H1 (cell line): Measurements from ENCODE around the gene FOXO6. TPM values are rescaled to one million over a fixed set of nuclear protein-coding genes. Genes with fewer than 3 reads are reported as not detected.

Source experiments
- CTCF ChIA-PET: fragments of 300-600 bp; sonication (Branson Sonifier 250); formaldehyde crosslinking; loops from one replicate; lab custom pipeline; 2021; ENCODE audit not compliant: partially characterized antibody; lab: Charles Lee
- POLR2A ChIA-PET: fragments of 300-600 bp; sonication (Branson Sonifier 250); formaldehyde crosslinking; loops from one replicate; lab custom pipeline; 2021; ENCODE audit warnings: inconsistent platforms; ENCODE audit not compliant: partially characterized antibody; lab: Charles Lee
- DNase-seq, 2 experiments: peaks; one replicate each; pipeline versions ENCODE4 v3.0.0 to v3.0.0-alpha.2; 2010 to 2022; ENCODE audit warnings: low spot score in 2 of 2, low read depth in 1 of 2, mixed read lengths in 1 of 2
- FAIRE-seq: peaks from 2 replicates; lab custom pipeline; 2011; peaks lifted over from hg19 to GRCh38; lab: Jason Lieb, UNC
- H2AFZ ChIP-seq: 2 replicates; pipeline ENCODE4 v1.8.1; 2012; ENCODE audit warnings: low read length, inconsistent platforms
- H2AK5ac ChIP-seq: 2 replicates; pipeline ENCODE4 v1.6.1; 2013; ENCODE audit warnings: low read depth, low read length
- H2BK120ac ChIP-seq: replicated peaks from 2 replicates; pipeline ENCODE3; 2013; ENCODE audit warnings: low read depth, low read length, inconsistent platforms
- H2BK12ac ChIP-seq: 2 replicates; pipeline ENCODE4 v1.6.1; 2013; ENCODE audit warnings: low read depth, low read length
- H2BK15ac ChIP-seq: 2 replicates; pipeline ENCODE4 v1.6.1; 2013; ENCODE audit warnings: low read length
- H2BK20ac ChIP-seq: 2 replicates; pipeline ENCODE4 v1.6.1; 2013; ENCODE audit warnings: low read length
- H2BK5ac ChIP-seq: 2 replicates; pipeline ENCODE4 v1.6.1; 2013; ENCODE audit warnings: low read depth, low read length
- H3K14ac ChIP-seq: 2 replicates; pipeline ENCODE4 v1.6.1; 2013; ENCODE audit warnings: inconsistent platforms; ENCODE audit not compliant: insufficient read length
- H3K18ac ChIP-seq: 2 replicates; pipeline ENCODE4 v1.6.1; 2013; ENCODE audit warnings: low read length; ENCODE audit errors: extremely low read depth
- H3K23ac ChIP-seq: 2 replicates; pipeline ENCODE4 v1.6.1; 2013; ENCODE audit warnings: inconsistent platforms; ENCODE audit not compliant: insufficient read length
- H3K23me2 ChIP-seq: 2 replicates; pipeline ENCODE4 v1.6.1; 2013; ENCODE audit warnings: low read depth, low read length
- H3K27ac ChIP-seq: 2 replicates; pipeline ENCODE4 v1.6.1; 2011; ENCODE audit warnings: low read depth, low read length, inconsistent platforms
- H3K27me3 ChIP-seq, 4 experiments: replicated peaks in 1 of 4; 1 replicate in 1 of 4; 2 replicates in 3 of 4; pipeline versions ENCODE4 v1.6.1 to v1.8.1; 2011 to 2013; ENCODE audit warnings: low read length in 3 of 4, mild to moderate bottlenecking in 3 of 4, inconsistent platforms in 2 of 4, mixed read lengths in 2 of 4, moderate library complexity in 1 of 4; ENCODE audit not compliant: control insufficient read depth in 3 of 4, insufficient read depth in 3 of 4; ENCODE audit errors: extremely low read depth in 1 of 4
- H3K36me3 ChIP-seq, 4 experiments: 2 replicates each; pipeline versions ENCODE4 v1.6.1 to v1.8.1; 2011 to 2013; ENCODE audit warnings: mild to moderate bottlenecking in 4 of 4, low read length in 3 of 4, moderate library complexity in 2 of 4, control low read depth in 1 of 4, inconsistent platforms in 1 of 4; ENCODE audit not compliant: insufficient read depth in 4 of 4, control insufficient read depth in 2 of 4
- H3K4ac ChIP-seq: replicated peaks from 2 replicates; pipeline ENCODE3; 2013; ENCODE audit warnings: low read length, low read depth, mixed read lengths, inconsistent platforms; ENCODE audit not compliant: insufficient read length
- H3K4me1 ChIP-seq, 4 experiments: replicated peaks in 1 of 4; 1 replicate in 1 of 4; 2 replicates in 3 of 4; pipeline versions ENCODE4 v1.6.1 to v1.8.1; 2011 to 2013; ENCODE audit warnings: low read length in 3 of 4, inconsistent platforms in 2 of 4, mixed read lengths in 1 of 4; ENCODE audit not compliant: insufficient read depth in 4 of 4, control insufficient read depth in 3 of 4
- H3K4me2 ChIP-seq, 2 experiments: 2 replicates each; pipeline versions ENCODE4 v1.6.1 to v1.8.1; 2011 to 2013; ENCODE audit warnings: low read depth in 2 of 2, low read length in 2 of 2, control low read depth in 1 of 2, inconsistent platforms in 1 of 2, mild to moderate bottlenecking in 1 of 2; ENCODE audit not compliant: insufficient read depth in 1 of 2
- H3K4me3 ChIP-seq, 4 experiments: fragments of 200-600, 300-600 bp in 1 of 4; sonication (generic), shearing (Covaris generic), sonication (Bioruptor Twin) in 1 of 4; 2 replicates each; pipeline versions ENCODE4 v1.5.1 to v1.8.1; 2011 to 2016; ENCODE audit warnings: low read length in 4 of 4, low read depth in 3 of 4, control low read depth in 2 of 4, inconsistent platforms in 2 of 4, mild to moderate bottlenecking in 2 of 4, mixed read lengths in 1 of 4, moderate library complexity in 1 of 4; ENCODE audit not compliant: insufficient read depth in 2 of 4; ENCODE audit errors: extremely low read depth in 1 of 4
- H3K56ac ChIP-seq: replicated peaks from 2 replicates; pipeline ENCODE3; 2013; ENCODE audit warnings: low read depth, mild to moderate bottlenecking, mixed read lengths, low read length, inconsistent platforms; ENCODE audit not compliant: insufficient read length
- H3K79me1 ChIP-seq: 2 replicates; pipeline ENCODE4 v1.6.1; 2013; ENCODE audit warnings: low read depth, low read length, control low read depth
- H3K79me2 ChIP-seq, 2 experiments: 2 replicates each; pipeline versions ENCODE4 v1.6.1 to v1.8.1; 2012 to 2013; ENCODE audit warnings: low read length in 2 of 2, mild to moderate bottlenecking in 2 of 2, inconsistent platforms in 1 of 2; ENCODE audit not compliant: insufficient read depth in 2 of 2, control insufficient read depth in 1 of 2
- H3K9ac ChIP-seq, 4 experiments: replicated peaks in 1 of 4; 1 replicate in 1 of 4; 2 replicates in 3 of 4; pipeline versions ENCODE4 v1.6.1 to v1.8.1; 2011 to 2013; ENCODE audit warnings: low read depth in 3 of 4, low read length in 3 of 4, control low read depth in 2 of 4, mild to moderate bottlenecking in 2 of 4, moderate library complexity in 2 of 4, inconsistent platforms in 1 of 4; ENCODE audit errors: extremely low read depth in 1 of 4
- H3K9me3 ChIP-seq, 2 experiments: 2 replicates each; pipeline versions ENCODE4 v1.6.1 to v1.8.1; 2012 to 2013; ENCODE audit warnings: mild to moderate bottlenecking in 2 of 2, moderate library complexity in 2 of 2, control low read depth in 1 of 2, inconsistent platforms in 1 of 2, low read depth in 1 of 2, low read length in 1 of 2, mixed read lengths in 1 of 2; ENCODE audit not compliant: insufficient read depth in 2 of 2
- H4K20me1 ChIP-seq, 2 experiments: replicated peaks in 1 of 2; 2 replicates each; pipeline versions ENCODE3 to v1.8.1; 2011 to 2013; ENCODE audit warnings: inconsistent platforms in 2 of 2, low read length in 2 of 2, mild to moderate bottlenecking in 1 of 2; ENCODE audit not compliant: insufficient read depth in 2 of 2, control insufficient read depth in 1 of 2
- H4K5ac ChIP-seq: 2 replicates; pipeline ENCODE4 v1.6.1; 2013; ENCODE audit warnings: low read length, low read depth, mixed read lengths, inconsistent platforms; ENCODE audit not compliant: insufficient read length
- H4K8ac ChIP-seq: 2 replicates; pipeline ENCODE4 v1.8.0; 2013; ENCODE audit warnings: mild to moderate bottlenecking, moderate library complexity, low read length, inconsistent platforms; ENCODE audit not compliant: insufficient read depth; ENCODE audit errors: extremely low read depth
- H4K91ac ChIP-seq: replicated peaks from 2 replicates; pipeline ENCODE3; 2013; ENCODE audit warnings: low read length, mixed read lengths, inconsistent platforms; ENCODE audit not compliant: insufficient read length
- ASH2L ChIP-seq: fragments of 200-600, 300-600 bp; sonication (generic); IDR thresholded peaks from one replicate; pipeline ENCODE4 v1.7.1; 2017; ENCODE audit warnings: low read length
- CREB1 ChIP-seq: IDR thresholded peaks from 2 replicates; pipeline ENCODE4 v1.6.1; 2012; ENCODE audit warnings: inconsistent platforms
- EGR1 ChIP-seq: IDR thresholded peaks from 2 replicates; pipeline ENCODE4 v1.6.1; 2011; ENCODE audit warnings: low read depth, low read length, borderline replicate concordance
- FOSL1 ChIP-seq: IDR thresholded peaks from 2 replicates; pipeline ENCODE4 v1.6.1; 2011; ENCODE audit warnings: mild to moderate bottlenecking, low read depth, low read length, moderate library complexity; ENCODE audit not compliant: insufficient read depth
- GABPA ChIP-seq: IDR thresholded peaks from 2 replicates; pipeline ENCODE4 v1.6.1; 2011; ENCODE audit warnings: mild to moderate bottlenecking, low read length, moderate library complexity, borderline replicate concordance; ENCODE audit not compliant: insufficient read depth
- GTF2F1 ChIP-seq: IDR thresholded peaks from 2 replicates; pipeline ENCODE4 v1.6.1; 2012; ENCODE audit warnings: low read depth, low read length, improper control_type of control experiment, borderline replicate concordance
- KDM1A ChIP-seq: fragments of 200-600, 300-600 bp; sonication (generic); IDR thresholded peaks from 2 replicates; pipeline ENCODE4 v1.7.1; 2016; ENCODE audit warnings: mild to moderate bottlenecking, low read length, borderline replicate concordance
- KDM5A ChIP-seq: fragments of 200-600 bp; IDR thresholded peaks from 2 replicates; pipeline ENCODE4 v1.7.1; 2012; ENCODE audit warnings: mild to moderate bottlenecking, low read length, inconsistent platforms, mixed read lengths
- NRF1 ChIP-seq: IDR thresholded peaks from 2 replicates; pipeline ENCODE4 v1.6.1; 2011; ENCODE audit warnings: mild to moderate bottlenecking, low read depth, low read length, improper control_type of control experiment
- RNF2 ChIP-seq: fragments of 200-900, 300-1000 bp; sonication (generic); IDR thresholded peaks from 2 replicates; pipeline ENCODE4 v1.7.1; 2016; ENCODE audit warnings: borderline replicate concordance, low read depth, mild to moderate bottlenecking, antibody characterized with exemption, low read length; ENCODE audit not compliant: poor library complexity, severe bottlenecking; ENCODE audit errors: missing control alignments
- RXRA ChIP-seq: IDR thresholded peaks from 2 replicates; pipeline ENCODE4 v1.6.1; 2011; ENCODE audit warnings: low read depth, mild to moderate bottlenecking, low read length, moderate library complexity; ENCODE audit not compliant: insufficient read depth
- TAF7 ChIP-seq: optimal IDR thresholded peaks from 2 replicates; pipeline ENCODE3; 2011; ENCODE audit warnings: low read depth, mild to moderate bottlenecking, inconsistent platforms, low read length, moderate library complexity, borderline replicate concordance
- WGBS, 2 experiments: shearing (Covaris generic) in 1 of 2; methylation state at CpG; one replicate each; pipeline versions ENCODE4 v1.1.6 to v1.1.7; 2013 to 2015; ENCODE audit warnings: low lambda C conversion rate in 2 of 2, mixed read lengths in 2 of 2, inconsistent platforms in 1 of 2, low coverage in 1 of 2, missing lambda C conversion rate in 1 of 2; ENCODE audit not compliant: insufficient replicate concordance in 2 of 2, insufficient coverage in 1 of 2, insufficient read length in 1 of 2; ENCODE audit errors: extremely low coverage in 1 of 2, missing lambda C conversion rate in 1 of 2; 5-methylcytosine and 5-hydroxymethylcytosine counted together
- polyA plus RNA-seq, 7 experiments: library from polyadenylated mRNA; depleted of rRNA in 3 of 7; stranded (reverse) in 5 of 7; unstranded in 2 of 7; fragments of >200 nt in 5 of 7; fragments of 200-250 nt in 2 of 7; gene quantifications; 1 replicate in 5 of 7; 2 replicates in 1 of 7; 4 replicates in 1 of 7; pipeline versions ENCODE4 v1.2.1 to v1.2.3, GENCODE V29; 2011 to 2013; ENCODE audit warnings: missing spikeins in 2 of 7, mixed read lengths in 2 of 7
- total RNA-seq: library from RNA; stranded (reverse); fragmentation: NEBNext Ultra II Directional; extraction: Animal tissue kit (Norgen Biotek cat#: 25700); gene quantifications from 2 replicates; pipeline ENCODE4 v1.2.1, GENCODE V29; 2021
- TF ChIP-seq, protein P1 (sequence below): IDR thresholded peaks from 2 replicates; pipeline ENCODE4 v1.6.1; 2011; ENCODE audit warnings: low read depth, mild to moderate bottlenecking, low read length; ENCODE audit not compliant: insufficient read depth

Gene FOXO6
- total and polyA plus RNA-seq, 2 of the 8 experiments (the other 6 are each of a cell fraction or from before 2014, with no cell fraction given): 0.59 to 3.0 TPM

DNA sequence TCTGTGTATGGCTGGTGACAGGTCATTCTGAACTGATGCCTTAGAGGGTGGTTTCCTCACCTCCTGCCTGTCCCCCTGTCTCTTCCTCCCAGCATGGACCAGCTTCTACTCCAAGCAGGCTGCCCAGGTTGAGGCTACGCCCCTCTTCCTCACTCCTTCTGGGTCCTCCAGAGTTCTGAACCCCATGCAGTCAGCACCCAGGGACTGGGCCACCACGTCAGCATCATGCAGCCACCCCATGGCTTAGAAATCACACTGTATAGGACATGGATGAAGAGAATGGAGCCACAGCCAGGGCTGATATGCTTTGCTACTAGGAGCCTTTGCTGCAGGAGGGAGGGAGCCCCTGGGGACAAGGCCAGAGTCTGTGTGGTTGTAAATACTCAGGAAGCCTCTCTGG is 8.3 kb downstream of the FOXO6 start:
- H3K14ac ChIP-seq: no peak overlapping the region
- no peaks in the 10 kb centered on the region for H3K79me2 ChIP-seq
- no peak overlapping the region for H3K4me2 ChIP-seq
- H4K5ac ChIP-seq: no peak overlapping the region
- H2BK15ac ChIP-seq: no peak overlapping the region
- no peak overlapping the region for H3K9ac ChIP-seq
- WGBS, 2 experiments: 60% methylated on average over 2 of the region's 2 CpGs; no CpG with 5 or more reads in 1 of the 2 experiments
- no peak for FAIRE-seq
- H4K8ac ChIP-seq: no peak overlapping the region
- H3K18ac ChIP-seq: no peak overlapping the region
- no peak overlapping the region for H2AK5ac ChIP-seq
- peaks cover 0 to 28% (median 12%) of the 10 kb centered on the region in 4 experiments; a peak in 5 of 7 replicates for H3K27me3 ChIP-seq
- no peak overlapping the region for H2BK5ac ChIP-seq
- no peaks in the 10 kb centered on the region for H4K20me1 ChIP-seq
- H3K9me3 ChIP-seq: no peaks in the 10 kb centered on the region
- H3K23me2 ChIP-seq: peaks cover 12% of the 10 kb centered on the region; the same call in 1 of the 2 replicates
- H3K23ac ChIP-seq: no peak overlapping the region
- H2AFZ ChIP-seq: no peak overlapping the region
- peak overlapping the region; percentile 7; the same call in 1 of the 2 replicates for H2BK12ac ChIP-seq
- H4K91ac ChIP-seq: peak overlapping the region; percentile 45
- ChIA-PET POLR2A (interaction anchor here (0.6 to 1.6 kb wide), 3 partner anchors 10 to 23 kb away, joined by 3 to 10 read pairs (median 4); no protein-coding TSS in a partner anchor), CTCF (interaction anchor here (1.2 to 7.3 kb wide), 7 partner anchors 18 to 62 kb away, joined by 3 to 39 read pairs (median 9); no protein-coding TSS in a partner anchor)
- no peak for DNase-seq
- peak overlapping the region; percentile 13 for H3K4ac ChIP-seq
- peaks cover 16 to 57% (median 45%) of the 10 kb centered on the region in 4 experiments for H3K4me1 ChIP-seq
- no peaks in the 10 kb centered on the region for H3K79me1 ChIP-seq
- no peak overlapping the region for H3K27ac ChIP-seq
- H2BK120ac ChIP-seq: no peak overlapping the region
- no peak overlapping the region for H3K4me3 ChIP-seq
- H3K56ac ChIP-seq: no peak overlapping the region
- no peak overlapping the region for H2BK20ac ChIP-seq
- no peaks in the 10 kb centered on the region for H3K36me3 ChIP-seq
- TF ChIP-seq TAF7 (no peak), RNF2 (no peak), CREB1 (no peak), NRF1 (no peak), GABPA (no peak), EGR1 (no peak), ASH2L (no peak), GTF2F1 (no peak), FOSL1 (no peak), KDM1A (no peak), KDM5A (no peak), RXRA (no peak)
- TF ChIP-seq, protein P1, sequence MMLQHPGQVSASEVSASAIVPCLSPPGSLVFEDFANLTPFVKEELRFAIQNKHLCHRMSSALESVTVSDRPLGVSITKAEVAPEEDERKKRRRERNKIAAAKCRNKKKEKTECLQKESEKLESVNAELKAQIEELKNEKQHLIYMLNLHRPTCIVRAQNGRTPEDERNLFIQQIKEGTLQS: no peak
